ENCODE measurements around the gene SOAT2.
"Not testable (repeated sequence)": the region's sequence is repeated elsewhere in the genome, so short reads cannot be mapped to it uniquely, and the experiment has no call there.

SOAT2 gene

GRCh38 chr12:53086361-53086760 is 16.9 kb upstream of the SOAT2 start:
- no peak for DNase-seq

GRCh38 chr12:53090105-53090504 is 13.2 kb upstream of the SOAT2 start:
- no peak for DNase-seq

GRCh38 chr12:53090554-53090953 is 12.7 kb upstream of the SOAT2 start:
- DNase-seq = no peak

- DNase-seq = no peak
Observed at GRCh38 chr12:53091756-53092155, 11.5 kb upstream of the SOAT2 start.

GRCh38 chr12:53093777-53094393 is 9.4 kb upstream of the SOAT2 start:
- DNase-seq = peak; percentile 86

- no peak for DNase-seq
Observed at GRCh38 chr12:53094394-53094787, 8.9 kb upstream of the SOAT2 start.

GRCh38 chr12:53094796-53095595 is 8.3 kb upstream of the SOAT2 start:
- DNase-seq = not testable (repeated sequence)

GRCh38 chr12:53095596-53095895 is 7.7 kb upstream of the SOAT2 start:
- not testable (repeated sequence) for DNase-seq

GRCh38 chr12:53096089-53096741 is 7.1 kb upstream of the SOAT2 start:
- peak; percentile 65 for DNase-seq

- DNase-seq = no peak
Observed at GRCh38 chr12:53096759-53097158, 6.5 kb upstream of the SOAT2 start.

GRCh38 chr12:53097207-53097563 is 6.1 kb upstream of the SOAT2 start:
- no peak for DNase-seq

- peak; percentile 40 for DNase-seq
Observed at GRCh38 chr12:53097564-53098353, 5.5 kb upstream of the SOAT2 start, which contains the start of gene IGFBP6. IGFBP6 (plus strand) TSS chr12:53097667; CDS start chr12:53097718, 51 bp downstream.

GRCh38 chr12:53098354-53098981 is 4.8 kb upstream of the SOAT2 start:
- no peak for DNase-seq

- peak; percentile 87 for DNase-seq
Observed at GRCh38 chr12:53099071-53099882, 4.0 kb upstream of the SOAT2 start.

GRCh38 chr12:53100466-53101151 is 2.7 kb upstream of the SOAT2 start:
- DNase-seq = no peak

- DNase-seq = no peak
Observed at GRCh38 chr12:53101266-53101665, 2.0 kb upstream of the SOAT2 start.

GRCh38 chr12:53101931-53102781 is 1.1 kb upstream of the SOAT2 start:
- peak; percentile 41 for DNase-seq

GRCh38 chr12:53103860-53104305 is 597 bp downstream of the SOAT2 start:
- peak; percentile 62 for DNase-seq

GRCh38 chr12:53105256-53105655 is 2.0 kb downstream of the SOAT2 start:
- no peak for DNase-seq
